Kidney epithelial cell (primary cell): Measurements from ENCODE around the gene TMPRSS13. TPM values are rescaled to one million over a fixed set of nuclear protein-coding genes. Genes with fewer than 3 reads are reported as not detected.
"Not testable (repeated sequence)": the region's sequence is repeated elsewhere in the genome, so short reads cannot be mapped to it uniquely, and the experiment has no call there.

Experiments used
- DNase-seq: peaks from one replicate; pipeline ENCODE4 v3.0.0-alpha.2; 2010; ENCODE audit warnings: low read depth
- H3K27me3 ChIP-seq: 2 replicates; pipeline ENCODE4 v1.6.0; 2011; ENCODE audit warnings: low read length; ENCODE audit not compliant: control insufficient read depth, insufficient read depth
- H3K36me3 ChIP-seq: 2 replicates; pipeline ENCODE4 v1.5.1; 2011; ENCODE audit warnings: low read length; ENCODE audit not compliant: control insufficient read depth, insufficient read depth
- H3K4me3 ChIP-seq: 2 replicates; pipeline ENCODE4 v1.5.1; 2011; ENCODE audit warnings: low read depth, mild to moderate bottlenecking, control low read depth, low read length
- CTCF ChIP-seq: IDR thresholded peaks from 2 replicates; pipeline ENCODE4 v1.5.1; 2011; ENCODE audit warnings: mild to moderate bottlenecking, moderate library complexity, low read length, control low read depth, inconsistent platforms; ENCODE audit not compliant: insufficient read depth, poor library complexity, severe bottlenecking
- total RNA-seq: library from RNA; depleted of rRNA; stranded (reverse); fragments of >200 nt; gene quantifications from 2 replicates; pipeline ENCODE4 v1.2.3, GENCODE V29; 2015

The TMPRSS13 gene
- total RNA-seq, 1 donor from 2014 or later = not detected

DNA sequence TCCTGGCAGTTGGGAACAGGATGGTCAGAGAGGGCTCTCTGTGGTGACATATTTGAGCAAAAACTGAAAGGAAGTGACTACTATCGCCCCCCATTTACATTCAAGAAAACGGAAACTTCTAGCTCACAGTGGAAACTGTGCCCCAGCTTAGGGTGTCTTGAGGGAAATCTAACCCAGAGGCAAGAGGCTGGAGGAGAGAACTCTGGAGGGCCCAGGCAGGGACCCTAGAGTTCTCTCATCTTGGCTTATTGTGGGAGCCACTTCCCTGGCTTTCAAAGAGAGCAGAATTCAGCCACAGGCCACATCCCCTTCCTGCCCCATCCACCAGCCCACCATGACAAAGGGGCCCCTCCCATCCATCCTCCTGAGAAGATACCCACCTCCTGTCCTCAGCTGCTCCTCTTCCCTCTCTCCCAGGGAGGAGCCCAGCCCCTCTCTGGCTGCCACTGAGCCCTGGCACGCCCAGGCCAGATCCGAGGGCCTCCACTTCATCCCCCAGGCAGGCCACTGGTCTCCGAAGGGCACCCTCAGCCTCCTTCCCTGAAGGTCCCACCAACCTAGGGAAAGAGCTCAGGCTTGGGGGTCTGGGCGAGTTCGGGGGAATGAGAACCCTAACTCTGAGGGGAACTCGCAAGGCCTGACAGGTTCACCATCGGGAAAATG lies 1.6 kb upstream of the TMPRSS13 start:
- no peak overlapping the region for H3K4me3 ChIP-seq
- no peaks in the 10 kb centered on the region for H3K27me3 ChIP-seq
- no peaks in the 10 kb centered on the region for H3K36me3 ChIP-seq
- no peak for TF ChIP-seq CTCF
- DNase-seq = no peak

DNA sequence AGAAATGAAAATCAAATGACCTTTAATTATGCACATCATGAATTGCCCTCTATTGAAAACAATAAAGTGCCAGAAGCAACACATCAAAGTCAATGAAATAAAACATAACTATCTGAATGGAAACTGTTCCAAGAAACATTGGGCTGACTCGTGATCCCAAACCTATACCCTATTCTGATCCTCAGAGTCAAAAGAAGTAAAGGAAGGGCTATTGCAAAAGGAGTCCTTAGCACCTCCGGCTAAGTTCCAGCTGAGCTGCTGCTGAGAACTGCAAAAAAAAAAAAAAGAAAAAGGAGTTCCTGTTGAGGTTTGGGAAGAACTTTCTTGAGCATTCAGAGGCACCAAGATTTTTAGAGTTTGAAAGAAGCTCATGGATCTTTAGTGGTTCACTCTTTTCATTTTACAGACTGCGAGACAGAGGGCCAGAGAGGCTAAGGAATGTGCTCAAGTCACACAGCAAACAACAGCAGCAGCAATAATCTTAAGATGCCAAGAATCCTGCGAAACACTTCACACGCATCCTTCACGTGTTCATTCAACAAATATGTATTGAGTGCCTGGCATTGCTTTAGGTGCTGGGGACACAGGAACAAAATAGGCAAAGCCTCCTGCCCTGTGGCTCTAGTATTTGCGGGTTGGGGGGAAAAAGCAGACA lies 841 bp upstream of the TMPRSS13 start:
- Histone ChIP-seq H3K36me3 (no peaks in the 10 kb centered on the region), H3K4me3 (no peak overlapping the region), H3K27me3 (no peaks in the 10 kb centered on the region)
- no peak for TF ChIP-seq CTCF
- no peak for DNase-seq

DNA sequence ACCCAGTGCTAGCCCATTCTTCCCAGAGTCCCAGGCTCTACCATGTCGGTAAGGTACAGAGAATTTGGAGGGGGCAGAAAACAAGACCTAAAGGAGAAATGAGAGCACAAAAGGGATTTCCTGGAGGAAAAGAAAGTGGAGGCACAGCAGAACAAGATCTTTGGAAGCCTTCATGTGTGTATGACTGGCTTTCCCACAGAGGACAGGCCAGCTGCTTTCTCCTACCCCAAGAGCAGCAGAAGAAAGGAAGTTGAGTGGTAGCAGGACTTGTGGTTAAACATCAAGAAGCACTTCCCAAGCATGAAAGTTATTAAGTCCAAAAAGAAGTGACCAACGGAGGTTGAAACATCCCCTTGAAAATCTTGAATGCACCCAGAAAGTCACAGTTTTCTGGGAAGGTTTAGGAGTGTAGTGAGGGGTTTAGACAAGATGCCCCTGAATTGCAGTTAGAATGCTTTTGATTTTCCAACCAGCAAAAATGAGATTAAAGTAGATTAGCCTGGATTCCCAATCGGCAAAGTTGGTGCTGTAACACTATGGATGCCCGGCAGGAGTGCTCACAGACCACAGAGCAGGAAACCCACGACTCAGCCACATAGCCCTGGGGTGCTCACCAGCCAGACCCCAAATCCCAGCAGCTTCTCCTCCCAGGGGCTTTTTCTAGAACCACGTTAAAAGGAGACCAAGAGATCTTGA lies 608 bp downstream of the TMPRSS13 start:
- no peak overlapping the region for H3K4me3 ChIP-seq
- H3K27me3 ChIP-seq = no peaks in the 10 kb centered on the region
- DNase-seq = no peak

DNA sequence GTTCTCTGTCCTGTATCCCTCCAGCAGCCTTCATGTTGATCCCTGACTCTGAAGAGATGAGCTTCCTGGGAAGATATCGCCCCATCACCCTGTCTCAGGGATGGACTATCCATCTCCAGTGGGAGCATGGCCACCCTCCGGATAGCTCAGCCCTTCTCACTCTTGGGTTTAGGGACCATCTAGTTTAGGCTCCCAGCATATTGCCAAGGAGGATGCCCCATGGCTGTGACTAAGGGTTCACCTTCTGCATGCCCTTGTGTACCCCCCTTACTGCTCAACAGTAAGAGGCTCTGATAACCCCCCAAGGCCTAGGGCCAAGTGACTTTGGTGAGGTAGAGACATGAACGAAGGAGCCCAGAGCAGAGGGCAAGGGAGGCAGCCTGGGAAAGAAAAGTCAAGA lies 1.3 kb downstream of the TMPRSS13 start:
- DNase-seq = no peak
- H3K4me3 ChIP-seq = no peak overlapping the region
- no peaks in the 10 kb centered on the region for H3K27me3 ChIP-seq
- no peak for TF ChIP-seq CTCF
- no peaks in the 10 kb centered on the region for H3K36me3 ChIP-seq

More for the DNA sequence above, 608 bp downstream of the TMPRSS13 start:
- TF ChIP-seq CTCF = no peak
- no peaks in the 10 kb centered on the region for H3K36me3 ChIP-seq

GRCh38 chr11:117926166-117926565 lies 3.0 kb downstream of the TMPRSS13 start:
- not testable (repeated sequence) for H3K27me3 ChIP-seq, DNase-seq, H3K4me3 ChIP-seq, H3K36me3 ChIP-seq

GRCh38 chr11:117925198-117925925 lies 3.8 kb downstream of the TMPRSS13 start:
- H3K27me3 ChIP-seq = no peaks in the 10 kb centered on the region
- H3K4me3 ChIP-seq = no peak overlapping the region
- no peak for DNase-seq
- no peaks in the 10 kb centered on the region for H3K36me3 ChIP-seq
- TF ChIP-seq CTCF = no peak
